LNCaP clone FGC (cell line): ENCODE data around the gene LRRC8B.

Experiments
- DNase-seq: peaks from one replicate; pipeline ENCODE4 v3.0.0-alpha.2; 2011; ENCODE audit warnings: low read depth
- H3K4me3 ChIP-seq: 2 replicates; pipeline ENCODE4 v1.5.1; 2011; ENCODE audit warnings: mild to moderate bottlenecking, low read depth, low read length, control low read depth
- TF ChIP-seq, protein P1 (sequence below): IDR thresholded peaks from 2 replicates; pipeline ENCODE4 v1.5.1; 2012; ENCODE audit warnings: mild to moderate bottlenecking; ENCODE audit not compliant: control insufficient read depth, insufficient read depth; ENCODE audit errors: extremely low read depth

Gene LRRC8B

DNA sequence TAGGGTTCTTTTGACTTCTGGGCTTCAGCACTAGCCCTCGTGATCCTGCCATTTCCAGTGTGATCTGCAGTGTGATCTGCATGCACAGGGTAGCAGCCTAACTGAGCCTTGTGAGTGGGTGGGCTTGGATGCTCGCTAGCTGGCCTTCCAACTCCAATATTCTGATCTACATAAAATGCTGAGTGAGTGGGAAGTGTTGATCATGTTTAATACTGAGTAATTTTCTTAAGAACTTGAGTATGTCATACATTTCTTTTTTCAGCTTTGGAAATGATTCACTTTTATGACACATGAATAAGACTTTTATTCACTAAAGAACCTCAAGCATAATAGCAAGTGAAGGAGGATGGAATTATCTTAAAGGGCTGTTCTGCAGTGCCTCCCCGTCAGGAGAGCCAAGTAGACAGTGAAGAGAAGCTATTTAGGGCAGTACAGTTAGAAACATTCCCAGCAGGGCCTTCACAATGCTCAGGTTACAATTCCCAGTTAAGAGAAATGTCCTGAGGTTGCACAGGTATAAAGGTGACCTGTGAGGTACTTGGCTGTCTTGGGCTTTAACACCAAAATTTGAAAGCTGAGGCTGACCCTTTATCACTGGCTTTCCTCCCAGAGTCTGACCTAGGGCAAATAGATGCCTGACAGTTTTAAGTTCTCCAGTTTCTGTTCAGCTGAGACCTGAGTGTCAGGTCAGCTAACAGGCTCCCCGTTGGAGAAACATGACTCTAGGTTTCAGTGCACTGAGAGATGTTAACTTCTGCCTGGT lies 79.2 kb downstream of the LRRC8B start:
- no peak for DNase-seq
- TF ChIP-seq, protein P1, sequence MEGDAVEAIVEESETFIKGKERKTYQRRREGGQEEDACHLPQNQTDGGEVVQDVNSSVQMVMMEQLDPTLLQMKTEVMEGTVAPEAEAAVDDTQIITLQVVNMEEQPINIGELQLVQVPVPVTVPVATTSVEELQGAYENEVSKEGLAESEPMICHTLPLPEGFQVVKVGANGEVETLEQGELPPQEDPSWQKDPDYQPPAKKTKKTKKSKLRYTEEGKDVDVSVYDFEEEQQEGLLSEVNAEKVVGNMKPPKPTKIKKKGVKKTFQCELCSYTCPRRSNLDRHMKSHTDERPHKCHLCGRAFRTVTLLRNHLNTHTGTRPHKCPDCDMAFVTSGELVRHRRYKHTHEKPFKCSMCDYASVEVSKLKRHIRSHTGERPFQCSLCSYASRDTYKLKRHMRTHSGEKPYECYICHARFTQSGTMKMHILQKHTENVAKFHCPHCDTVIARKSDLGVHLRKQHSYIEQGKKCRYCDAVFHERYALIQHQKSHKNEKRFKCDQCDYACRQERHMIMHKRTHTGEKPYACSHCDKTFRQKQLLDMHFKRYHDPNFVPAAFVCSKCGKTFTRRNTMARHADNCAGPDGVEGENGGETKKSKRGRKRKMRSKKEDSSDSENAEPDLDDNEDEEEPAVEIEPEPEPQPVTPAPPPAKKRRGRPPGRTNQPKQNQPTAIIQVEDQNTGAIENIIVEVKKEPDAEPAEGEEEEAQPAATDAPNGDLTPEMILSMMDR = no peak

DNA sequence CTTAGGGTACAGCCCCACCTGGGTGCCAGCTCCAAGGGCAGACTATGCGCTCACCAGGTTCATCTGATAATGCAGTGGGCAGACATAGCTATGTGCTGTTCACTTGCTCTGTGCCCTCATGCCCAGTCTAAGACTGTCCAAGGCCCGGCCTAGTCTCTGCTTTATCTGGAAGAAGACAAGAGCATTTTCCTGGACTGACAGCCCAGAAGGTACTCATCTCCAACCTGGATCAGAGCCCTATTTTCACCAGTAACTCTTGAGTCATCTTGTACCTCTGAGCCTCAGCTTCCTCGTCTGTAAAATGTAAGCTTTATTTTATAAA lies 79.7 kb downstream of the LRRC8B start:
- no peak overlapping the region for H3K4me3 ChIP-seq
- TF ChIP-seq, protein P1 = no peak
- DNase-seq = no peak

More for the DNA sequence above, 79.2 kb downstream of the LRRC8B start:
- H3K4me3 ChIP-seq = no peak overlapping the region

DNA sequence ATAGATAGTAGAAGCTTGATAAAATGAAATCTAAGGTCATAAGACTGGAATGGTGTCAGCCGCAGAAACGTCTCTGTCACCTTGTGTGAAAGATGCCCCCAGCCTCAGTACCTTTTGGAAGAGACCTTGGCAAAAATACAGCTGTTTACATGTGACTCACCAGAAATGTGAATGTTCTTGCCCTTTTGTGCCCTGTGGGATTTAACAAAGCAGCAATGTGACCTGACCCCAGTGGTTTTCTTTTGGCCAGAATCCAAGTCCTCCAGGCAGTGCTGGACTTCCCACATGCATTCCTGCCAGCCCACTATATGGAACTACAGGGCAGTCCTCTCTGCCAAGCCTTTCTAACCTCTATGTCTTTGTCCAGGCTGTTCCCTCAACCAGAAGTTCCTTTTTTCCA lies 81.1 kb downstream of the LRRC8B start:
- DNase-seq = no peak
- TF ChIP-seq, protein P1 = no peak
- no peak overlapping the region for H3K4me3 ChIP-seq

DNA sequence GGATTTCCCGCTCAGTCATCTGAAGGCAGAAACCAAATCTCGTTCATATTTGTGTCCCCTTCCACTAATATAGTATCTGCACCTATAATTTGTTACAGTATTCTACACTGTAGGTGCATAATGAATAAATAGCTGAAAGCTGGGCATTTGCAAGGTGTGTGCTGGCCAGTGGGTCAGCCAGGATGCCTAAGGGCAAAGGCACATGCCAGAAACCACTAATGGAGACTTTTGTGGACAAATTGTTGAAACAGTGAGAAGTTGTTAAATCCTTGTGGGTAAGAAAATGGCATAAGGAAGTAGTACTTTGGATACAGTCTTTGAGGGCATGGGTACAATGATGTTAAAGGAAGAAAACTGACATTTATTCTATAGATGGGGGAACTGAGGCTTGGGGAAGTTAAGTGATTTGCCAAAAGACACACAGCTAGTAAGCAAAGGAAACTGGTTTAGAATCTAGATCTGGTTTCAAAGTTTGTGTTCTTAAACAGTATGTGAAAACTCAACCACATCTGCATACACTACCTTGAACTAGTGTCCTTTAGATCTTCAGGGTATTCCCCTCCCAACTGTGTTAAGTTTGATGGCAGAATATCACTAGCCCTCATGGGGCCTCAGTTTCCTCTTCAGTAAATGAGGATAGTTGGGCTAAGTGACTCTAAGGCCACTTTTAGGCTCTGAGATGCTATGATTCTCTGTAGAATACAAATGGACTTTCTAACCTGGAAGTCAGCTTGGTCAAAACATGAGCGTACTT lies 81.8 kb downstream of the LRRC8B start:
- DNase-seq = no peak
- no peak overlapping the region for H3K4me3 ChIP-seq
- TF ChIP-seq, protein P1 = no peak

DNA sequence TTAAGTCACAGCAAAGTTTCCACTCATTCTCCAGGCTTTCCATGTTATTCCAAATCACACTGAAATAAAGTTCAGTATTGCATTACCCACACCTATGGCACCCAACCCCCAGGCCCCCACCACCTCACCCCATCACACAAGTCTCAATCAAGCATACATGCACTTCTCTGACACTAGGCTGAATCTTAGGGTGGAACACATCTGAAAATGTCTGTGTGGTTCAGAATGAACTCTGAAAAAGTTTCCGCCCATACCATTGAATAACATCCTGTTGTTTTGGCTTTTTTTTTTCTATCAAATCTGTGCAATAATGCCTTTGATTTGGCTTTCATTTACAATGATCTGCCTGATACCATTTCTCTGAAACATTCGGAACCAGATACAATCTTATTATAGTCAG lies 82.5 kb downstream of the LRRC8B start:
- TF ChIP-seq, protein P1 = no peak
- no peak for DNase-seq
- no peak overlapping the region for H3K4me3 ChIP-seq

DNA sequence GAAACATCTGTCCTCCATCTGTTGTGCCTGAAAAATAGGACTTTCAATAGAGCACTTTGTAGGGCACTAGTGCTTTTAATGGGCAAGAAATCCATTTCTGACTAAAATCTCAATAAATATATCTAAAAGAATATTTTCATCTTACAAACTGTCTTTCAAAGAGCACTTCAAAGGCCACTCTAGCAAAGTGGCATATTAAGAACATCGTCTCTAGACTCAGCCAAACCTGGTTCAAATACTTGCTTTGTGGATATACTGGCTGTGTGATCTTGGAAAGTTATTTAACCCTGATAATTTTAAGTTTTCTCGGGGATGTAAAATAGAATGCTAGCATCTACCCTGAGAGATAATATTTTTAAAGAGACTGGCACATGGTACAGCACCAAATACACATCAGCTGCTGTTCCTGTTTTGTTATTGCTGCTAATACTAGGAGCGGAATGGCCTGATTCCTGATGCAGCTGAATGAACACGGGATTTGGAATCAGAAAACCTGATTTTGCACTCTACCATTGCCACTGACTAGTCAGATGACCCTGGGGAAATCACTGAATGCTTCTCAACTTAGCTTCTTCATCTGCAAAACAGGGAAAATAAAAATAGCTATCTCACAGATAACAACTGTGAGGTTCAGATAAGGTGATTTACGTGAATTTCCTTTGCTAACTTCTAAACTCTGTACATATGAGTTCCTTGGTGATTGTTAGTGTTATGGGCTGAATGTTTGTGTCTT lies 83.1 kb downstream of the LRRC8B start:
- DNase-seq = no peak
- TF ChIP-seq, protein P1 = no peak
- no peak overlapping the region for H3K4me3 ChIP-seq
